HepG2 (cell line): ENCODE measurements around the gene GRAMD1A. TPM values are rescaled to one million over a fixed set of nuclear protein-coding genes. Genes with fewer than 3 reads are reported as not detected.
A peak's percentile ranks its signal among the peaks of the same experiment; 100 is the strongest.

Source experiments
- HOXD1 ChIP-seq: sonication (generic); formaldehyde crosslinking; IDR thresholded peaks from 2 replicates; pipeline ENCODE4 v1.5.0; 2020; ENCODE audit warnings: missing genetic modification reagents
- KAT8 ChIP-seq: IDR thresholded peaks from 2 replicates; pipeline ENCODE4 v1.6.1; 2016; ENCODE audit warnings: missing genetic modification reagents, missing compliant biosample characterization
- NR2F1 ChIP-seq, 2 experiments: fragments of 450-650 bp in 1 of 2; formaldehyde crosslinking in 1 of 2; IDR thresholded peaks; 2 replicates each; pipeline versions ENCODE4 v1.5.0 to v1.6.1; 2016 to 2020; ENCODE audit warnings: mild to moderate bottlenecking in 1 of 2, missing compliant biosample characterization in 1 of 2, missing genetic modification reagents in 1 of 2, moderate library complexity in 1 of 2
- PAX8 ChIP-seq: sonication (generic); formaldehyde crosslinking; IDR thresholded peaks from 2 replicates; pipeline ENCODE4 v1.8.0; 2022; ENCODE audit warnings: mild to moderate bottlenecking, missing genetic modification reagents, borderline replicate concordance
- RAD51 ChIP-seq: fragments of 450-650 bp; IDR thresholded peaks from 2 replicates; pipeline ENCODE4 v1.6.1; 2016; ENCODE audit warnings: borderline replicate concordance
- RARG ChIP-seq: sonication (generic); formaldehyde crosslinking; IDR thresholded peaks from 2 replicates; pipeline ENCODE4 v1.4.0; 2020; ENCODE audit warnings: low read depth, mild to moderate bottlenecking, missing genetic modification reagents
- RFXAP ChIP-seq: sonication (generic); formaldehyde crosslinking; IDR thresholded peaks from 2 replicates; pipeline ENCODE4 v1.4.0; 2020; ENCODE audit warnings: missing genetic modification reagents, borderline replicate concordance
- SP4 ChIP-seq: sonication (generic); formaldehyde crosslinking; IDR thresholded peaks from 2 replicates; pipeline ENCODE4 v1.8.1; 2023; ENCODE audit warnings: mild to moderate bottlenecking, missing genetic modification reagents
- TCF12 ChIP-seq, 2 experiments: fragments of 450-650 bp in 1 of 2; sonication (generic) in 1 of 2; formaldehyde crosslinking in 1 of 2; IDR thresholded peaks; 2 replicates each; pipeline versions ENCODE4 v1.6.1 to v1.8.0; 2017 to 2022; ENCODE audit warnings: antibody characterized with exemption in 1 of 2, mild to moderate bottlenecking in 1 of 2, missing genetic modification reagents in 1 of 2, moderate library complexity in 1 of 2
- TEAD3 ChIP-seq: optimal IDR thresholded peaks from 2 replicates; pipeline ENCODE3; 2016; ENCODE audit warnings: borderline replicate concordance
- TFE3 ChIP-seq: IDR thresholded peaks from 2 replicates; pipeline ENCODE4 v1.6.1; 2016
- XRCC5 ChIP-seq: fragments of 200-400 bp; formaldehyde crosslinking; optimal IDR thresholded peaks from 2 replicates; pipeline ENCODE3; 2017; ENCODE audit warnings: mild to moderate bottlenecking, low read length
- ZNF280D ChIP-seq: sonication (generic); formaldehyde crosslinking; IDR thresholded peaks from 2 replicates; pipeline ENCODE4 v1.5.1; 2020; ENCODE audit warnings: mild to moderate bottlenecking, missing genetic modification reagents
- ZNF703 ChIP-seq: sonication (generic); formaldehyde crosslinking; IDR thresholded peaks from 2 replicates; pipeline ENCODE4 v1.5.1; 2020; ENCODE audit warnings: missing genetic modification reagents, mild to moderate bottlenecking, moderate library complexity, borderline replicate concordance
- ZNF781 ChIP-seq: sonication (generic); formaldehyde crosslinking; IDR thresholded peaks from 2 replicates; pipeline ENCODE4 v1.5.1; 2020; ENCODE audit warnings: borderline replicate concordance, mild to moderate bottlenecking, missing genetic modification reagents; ENCODE audit errors: not compliant biosample characterization
- ZNF788 ChIP-seq: sonication (generic); formaldehyde crosslinking; IDR thresholded peaks from 2 replicates; pipeline ENCODE4 v1.5.0; 2020; ENCODE audit warnings: mild to moderate bottlenecking, missing genetic modification reagents, borderline replicate concordance
- polyA plus RNA-seq, 8 experiments: library from polyadenylated mRNA; depleted of rRNA in 3 of 8; stranded (reverse) in 7 of 8; unstranded in 1 of 8; fragments of >200 nt; fragmentation: Illumina TruSeq in 4 of 8; extraction: Trizol in 4 of 8; gene quantifications; 2 replicates each; pipeline versions ENCODE4 v1.2.1 to v1.2.3, GENCODE V29; 2011 to 2016; ENCODE audit warnings: low read depth in 4 of 8, missing spikeins in 1 of 8, mixed read lengths in 1 of 8; ENCODE audit not compliant: insufficient read depth in 1 of 8
- total RNA-seq, 5 experiments: library from RNA; depleted of rRNA; stranded (reverse); fragments of >200 nt; fragmentation: Illumina TruSeq; extraction: Trizol; gene quantifications; 2 replicates each; pipeline ENCODE4 v1.2.3, GENCODE V29; 2016; ENCODE audit warnings: low read depth in 1 of 5
- TF ChIP-seq, protein P1 (sequence below): IDR thresholded peaks from 2 replicates; pipeline ENCODE4 v1.6.1; 2016; ENCODE audit warnings: mild to moderate bottlenecking, missing biosample characterization, missing genetic modification reagents
- TF ChIP-seq, protein P2 (sequence below): IDR thresholded peaks from 2 replicates; pipeline ENCODE4 v1.6.1; 2016; ENCODE audit warnings: mild to moderate bottlenecking
- TF ChIP-seq, protein P3 (sequence below): sonication (generic); formaldehyde crosslinking; IDR thresholded peaks from 2 replicates; pipeline ENCODE4 v1.9.0; 2022; ENCODE audit warnings: low read depth, missing genetic modification reagents

The GRAMD1A gene
- total and polyA plus RNA-seq, 2 of the 13 experiments (the other 11 are each of a cell fraction or from before 2014, with no cell fraction given): 14.7 to 181 TPM

DNA sequence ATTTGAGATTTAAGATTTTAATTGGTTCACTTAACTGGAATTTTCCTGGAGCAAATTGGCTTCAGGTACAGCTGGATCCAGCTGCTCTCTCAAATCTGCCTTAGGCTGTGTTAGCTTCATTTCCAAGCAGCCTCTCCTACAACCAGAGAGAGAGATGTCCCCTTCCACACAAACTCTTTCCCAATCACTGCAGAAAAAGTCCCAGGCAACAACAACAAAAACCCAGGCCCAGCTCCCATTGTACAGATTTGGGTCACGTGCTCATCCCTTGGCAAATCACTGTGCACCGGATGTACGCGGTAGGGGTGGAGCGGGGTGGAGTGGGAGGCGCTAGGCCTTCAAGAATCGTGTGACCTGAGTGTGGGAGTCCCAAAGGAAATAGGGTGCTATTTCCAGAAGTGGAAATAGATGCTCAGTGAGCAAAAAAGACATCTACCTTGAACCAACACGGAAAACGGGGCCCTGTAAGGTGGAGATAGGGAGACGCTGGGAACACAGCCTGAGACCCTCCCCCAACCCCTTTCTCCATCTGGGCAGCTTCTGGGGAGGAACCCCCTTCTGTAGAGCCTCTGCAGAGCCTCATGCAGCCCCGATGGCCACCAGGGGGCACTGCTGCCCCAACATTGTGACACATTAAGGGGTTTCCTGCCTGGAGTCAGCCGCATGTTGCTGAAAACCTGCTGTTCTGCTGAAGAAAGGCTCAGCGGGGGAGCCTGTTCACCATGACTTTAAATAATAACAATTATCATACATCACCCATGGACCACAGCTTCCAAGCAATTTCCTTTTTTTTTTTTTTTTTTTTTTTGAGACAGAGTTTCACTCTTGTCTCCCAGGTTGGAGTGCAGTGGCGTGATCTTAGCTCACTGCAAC, 66.8 kb downstream of the GRAMD1A start (continued):
- TF ChIP-seq RARG (CRISPR knock-in tag) (no peak), ZNF781 (CRISPR knock-in tag) (peak; percentile 35), TEAD3 (CRISPR knock-in tag) (no peak), ZNF280D (CRISPR knock-in tag) (0 out of 2 replicates have a peak, but pooled peaks have one; percentile 0), ZNF703 (CRISPR knock-in tag) (no peak), TFE3 (CRISPR knock-in tag) (no peak), RFXAP (peak; percentile 71), ZNF788 (CRISPR knock-in tag) (peak; percentile 44; the same call in 1 of the 2 replicates), KAT8 (CRISPR knock-in tag) (peak; percentile 37; the same call in 1 of the 2 replicates), PAX8 (CRISPR knock-in tag) (no peak), TCF12 (IDR thresholded peaks at IDR 0.05) (no peak), TCF12 (CRISPR knock-in tag; IDR thresholded peaks at IDR 0.05) (peak; percentile 45; the same call in 1 of the 2 replicates), SP4 (CRISPR knock-in tag) (peak; percentile 33; the same call in 1 of the 2 replicates), HOXD1 (CRISPR knock-in tag) (no peak), NR2F1 (CRISPR knock-in tag; IDR thresholded peaks at IDR 0.05) (peak in 1 of 2 experiments; percentile 16; a peak in 1 of 4 replicates), RAD51 (peak; percentile 89), XRCC5 (peak; percentile 61)
- TF ChIP-seq, protein P1, sequence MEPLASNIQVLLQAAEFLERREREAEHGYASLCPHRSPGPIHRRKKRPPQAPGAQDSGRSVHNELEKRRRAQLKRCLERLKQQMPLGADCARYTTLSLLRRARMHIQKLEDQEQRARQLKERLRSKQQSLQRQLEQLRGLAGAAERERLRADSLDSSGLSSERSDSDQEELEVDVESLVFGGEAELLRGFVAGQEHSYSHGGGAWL (CRISPR knock-in tag): 0 out of 2 replicates have a peak, but pooled peaks have one; percentile 27
- TF ChIP-seq, protein P2, sequence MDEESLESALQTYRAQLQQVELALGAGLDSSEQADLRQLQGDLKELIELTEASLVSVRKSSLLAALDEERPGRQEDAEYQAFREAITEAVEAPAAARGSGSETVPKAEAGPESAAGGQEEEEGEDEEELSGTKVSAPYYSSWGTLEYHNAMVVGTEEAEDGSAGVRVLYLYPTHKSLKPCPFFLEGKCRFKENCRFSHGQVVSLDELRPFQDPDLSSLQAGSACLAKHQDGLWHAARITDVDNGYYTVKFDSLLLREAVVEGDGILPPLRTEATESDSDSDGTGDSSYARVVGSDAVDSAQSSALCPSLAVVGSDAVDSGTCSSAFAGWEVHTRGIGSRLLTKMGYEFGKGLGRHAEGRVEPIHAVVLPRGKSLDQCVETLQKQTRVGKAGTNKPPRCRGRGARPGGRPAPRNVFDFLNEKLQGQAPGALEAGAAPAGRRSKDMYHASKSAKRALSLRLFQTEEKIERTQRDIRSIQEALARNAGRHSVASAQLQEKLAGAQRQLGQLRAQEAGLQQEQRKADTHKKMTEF (CRISPR knock-in tag): peak; percentile 16
- TF ChIP-seq, protein P3, sequence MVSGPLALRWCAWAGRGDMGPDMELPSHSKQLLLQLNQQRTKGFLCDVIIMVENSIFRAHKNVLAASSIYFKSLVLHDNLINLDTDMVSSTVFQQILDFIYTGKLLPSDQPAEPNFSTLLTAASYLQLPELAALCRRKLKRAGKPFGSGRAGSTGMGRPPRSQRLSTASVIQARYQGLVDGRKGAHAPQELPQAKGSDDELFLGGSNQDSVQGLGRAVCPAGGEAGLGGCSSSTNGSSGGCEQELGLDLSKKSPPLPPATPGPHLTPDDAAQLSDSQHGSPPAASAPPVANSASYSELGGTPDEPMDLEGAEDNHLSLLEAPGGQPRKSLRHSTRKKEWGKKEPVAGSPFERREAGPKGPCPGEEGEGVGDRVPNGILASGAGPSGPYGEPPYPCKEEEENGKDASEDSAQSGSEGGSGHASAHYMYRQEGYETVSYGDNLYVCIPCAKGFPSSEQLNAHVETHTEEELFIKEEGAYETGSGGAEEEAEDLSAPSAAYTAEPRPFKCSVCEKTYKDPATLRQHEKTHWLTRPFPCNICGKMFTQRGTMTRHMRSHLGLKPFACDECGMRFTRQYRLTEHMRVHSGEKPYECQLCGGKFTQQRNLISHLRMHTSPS: no peak
